Left ventricle myocardium inferior (tissue), 1 donor: ENCODE measurements around the gene EYA2. TPM values are rescaled to one million over a fixed set of nuclear protein-coding genes. Genes with fewer than 3 reads are reported as not detected.

Source experiments
- DNase-seq: peaks from one replicate; pipeline ENCODE4 v3.0.0-alpha.2; 2020
- H3K27ac ChIP-seq: fragments of 200-600 bp; replicated peaks from 2 replicates; pipeline ENCODE4 v1.8.0; 2021
- H3K27me3 ChIP-seq: fragments of 200-600 bp; 2 replicates; pipeline ENCODE4 v1.8.0; 2021; ENCODE audit warnings: low read depth
- H3K36me3 ChIP-seq: fragments of 200-600 bp; 2 replicates; pipeline ENCODE4 v1.8.0; 2021
- H3K4me1 ChIP-seq: fragments of 200-600 bp; 2 replicates; pipeline ENCODE4 v1.8.0; 2021
- H3K4me3 ChIP-seq: fragments of 200-600 bp; 2 replicates; pipeline ENCODE4 v1.8.0; 2021; ENCODE audit warnings: mild to moderate bottlenecking, moderate library complexity
- H3K9me3 ChIP-seq: fragments of 200-600 bp; replicated peaks from 2 replicates; pipeline ENCODE4 v1.8.0; 2021
- CTCF ChIP-seq: fragments of 200-600 bp; IDR thresholded peaks from 2 replicates; pipeline ENCODE4 v1.8.0; 2021; ENCODE audit warnings: antibody characterized with exemption, mild to moderate bottlenecking, borderline replicate concordance
- intact Hi-C: fragments of 100-400 bp; cut with micrococcal nuclease; formaldehyde crosslinking; loops from one replicate; pipeline ENCODE4 v1.11.0; 2022
- total RNA-seq: library from RNA; stranded (reverse); fragmentation: NEBNext Ultra II Directional; extraction: Animal tissue kit (Norgen Biotek cat#: 25700); gene quantifications from one replicate; pipeline ENCODE4 v1.2.1, GENCODE V29; 2021
- donor health status: DM: no; HTN: yes; CAD: no; lungs with severe emphysema.

The EYA2 gene
- total RNA-seq, 1 donor from 2014 or later: 0.63 TPM

GRCh38 chr20:47125758-47126591, 231.3 kb downstream of the EYA2 start:
- peak; percentile 18 for DNase-seq
- Histone ChIP-seq H3K27ac (peak overlapping the region; percentile 79), H3K4me1 (peaks cover 30% of the 10 kb centered on the region), H3K36me3 (no peaks in the 10 kb centered on the region), H3K9me3 (no peaks in the 10 kb centered on the region), H3K27me3 (no peaks in the 10 kb centered on the region), H3K4me3 (no peak overlapping the region)
- no peak for TF ChIP-seq CTCF
- intact Hi-C loops: no loop called here

GRCh38 chr20:47126709-47127108, 232.1 kb downstream of the EYA2 start:
- Histone ChIP-seq H3K4me1 (peaks cover 30% of the 10 kb centered on the region), H3K27ac (peak overlapping the region; percentile 79), H3K27me3 (no peaks in the 10 kb centered on the region), H3K4me3 (no peak overlapping the region), H3K9me3 (no peaks in the 10 kb centered on the region), H3K36me3 (no peaks in the 10 kb centered on the region)
- DNase-seq: no peak
- intact Hi-C loops: no loop called here
- TF ChIP-seq CTCF: no peak

- no peaks in the 10 kb centered on the region for H3K9me3 ChIP-seq
- no peaks in the 10 kb centered on the region for H3K36me3 ChIP-seq
- no peak for TF ChIP-seq CTCF
- no peak overlapping the region for H3K27ac ChIP-seq
- intact Hi-C loops: no loop called here
- no peak for DNase-seq
- H3K27me3 ChIP-seq: no peaks in the 10 kb centered on the region
- peaks cover 30% of the 10 kb centered on the region for H3K4me1 ChIP-seq
- H3K4me3 ChIP-seq: no peak overlapping the region
Measured at GRCh38 chr20:47127546-47127945, 232.9 kb downstream of the EYA2 start.

- Histone ChIP-seq H3K4me3 (no peak overlapping the region), H3K27me3 (no peaks in the 10 kb centered on the region), H3K36me3 (no peaks in the 10 kb centered on the region), H3K4me1 (peaks cover 30% of the 10 kb centered on the region), H3K27ac (no peak overlapping the region), H3K9me3 (no peaks in the 10 kb centered on the region)
- TF ChIP-seq CTCF: no peak
- DNase-seq: no peak
- intact Hi-C loops: no loop called here
Measured at GRCh38 chr20:47127999-47128398, 233.4 kb downstream of the EYA2 start.

- no peaks in the 10 kb centered on the region for H3K27me3 ChIP-seq
- TF ChIP-seq CTCF: no peak
- DNase-seq: no peak
- H3K9me3 ChIP-seq: no peaks in the 10 kb centered on the region
- H3K36me3 ChIP-seq: no peaks in the 10 kb centered on the region
- no peak overlapping the region for H3K4me3 ChIP-seq
- intact Hi-C loops: no loop called here
- H3K4me1 ChIP-seq: peaks cover 29% of the 10 kb centered on the region
- H3K27ac ChIP-seq: no peak overlapping the region
Measured at GRCh38 chr20:47129306-47129705, 234.7 kb downstream of the EYA2 start.
